B cell (primary cell): ENCODE measurements around the gene ITPR1.

Experiments used
- CTCF ChIP-seq: fragments of 200-600 bp; IDR thresholded peaks from one replicate; pipeline ENCODE4 v1.8.0; 2022; ENCODE audit warnings: antibody characterized with exemption, mild to moderate bottlenecking
- EZH2 ChIP-seq: IDR thresholded peaks from 2 replicates; pipeline ENCODE4 v1.6.1; 2012; ENCODE audit warnings: borderline replicate concordance, low read depth, mild to moderate bottlenecking, moderate library complexity, low read length; ENCODE audit not compliant: insufficient read depth, poor library complexity, severe bottlenecking

- TF ChIP-seq CTCF (no peak), EZH2 (no peak)
These were observed 338.4 kb downstream of the ITPR1 start for GRCh38 chr3:4831580-4831950.
